WTC11 (cell line): ENCODE results near the gene MARS2.

ENCODE experiments used
- AR ChIP-seq: fragments of 250-450 bp; sonication (Bioruptor Pico); IDR thresholded peaks from 2 replicates; pipeline ENCODE4 v1.9.0; 2021; ENCODE audit warnings: mild to moderate bottlenecking
- CTCF ChIP-seq: fragments of 200-600 bp; IDR thresholded peaks from 2 replicates; pipeline ENCODE4 v1.8.0; 2022; ENCODE audit warnings: antibody characterized with exemption
- ERG ChIP-seq: fragments of 250-450 bp; sonication (Bioruptor Pico); IDR thresholded peaks from 2 replicates; pipeline ENCODE4 v1.8.0; 2021; ENCODE audit warnings: mild to moderate bottlenecking
- IRF2 ChIP-seq: sonication (generic); formaldehyde crosslinking; IDR thresholded peaks from 2 replicates; pipeline ENCODE4 v1.8.0; 2022; ENCODE audit warnings: low read depth, missing genetic modification reagents, borderline replicate concordance
- KAT7 ChIP-seq: sonication (generic); formaldehyde crosslinking; IDR thresholded peaks from 2 replicates; pipeline ENCODE4 v1.8.1; 2023; ENCODE audit warnings: missing genetic modification reagents, mild to moderate bottlenecking, borderline replicate concordance
- NR2C2 ChIP-seq: sonication (generic); formaldehyde crosslinking; IDR thresholded peaks from 2 replicates; pipeline ENCODE4 v1.8.0; 2022; ENCODE audit warnings: mild to moderate bottlenecking, missing genetic modification reagents
- SP1 ChIP-seq: sonication (generic); formaldehyde crosslinking; conservative IDR thresholded peaks from 2 replicates; pipeline ENCODE4 v1.8.1; 2022; ENCODE audit warnings: missing genetic modification reagents

GRCh38 chr2:197727011-197727410 lies 21.8 kb downstream of the MARS2 start:
- TF ChIP-seq CTCF (no peak), ERG (CRISPR knock-in tag) (no peak), IRF2 (no peak), KAT7 (no peak), AR (no peak), SP1 (CRISPR knock-in tag) (no peak), NR2C2 (CRISPR knock-in tag) (no peak)
